Fibroblast of peridontal ligament (primary cell): Measurements from ENCODE around the gene NELFB.

Source experiments
- DNase-seq: peaks from one replicate; pipeline ENCODE4 v3.0.0-alpha.2; 2010; ENCODE audit errors: extremely low read depth

Gene NELFB

GRCh38 chr9:137281345-137282116, 26.4 kb downstream of the NELFB start:
- no peak for DNase-seq

DNA sequence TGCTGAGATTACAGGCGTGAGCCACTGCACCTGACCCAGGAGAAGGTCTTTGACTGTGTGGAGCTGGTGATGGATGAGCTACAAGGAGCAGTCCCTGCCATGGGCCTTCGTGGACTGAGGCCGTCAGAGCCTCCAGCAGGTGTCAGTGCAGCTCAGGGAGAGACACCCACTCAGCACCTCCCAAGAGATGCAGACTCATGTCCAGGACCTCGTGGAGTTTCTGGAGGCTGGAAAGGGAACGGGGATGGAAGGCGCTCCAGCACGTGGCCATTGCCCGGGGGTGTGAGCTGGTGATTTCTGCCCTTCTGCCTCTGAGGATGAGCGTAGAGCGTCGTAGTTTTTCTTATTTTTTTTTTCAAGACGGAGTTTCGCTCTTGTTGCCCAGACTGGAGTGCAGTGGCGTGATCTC, 31.9 kb downstream of the NELFB start:
- DNase-seq, result peak; percentile 26

- DNase-seq, result no peak
Observed at GRCh38 chr9:137293094-137293481, 38.0 kb downstream of the NELFB start.

DNA sequence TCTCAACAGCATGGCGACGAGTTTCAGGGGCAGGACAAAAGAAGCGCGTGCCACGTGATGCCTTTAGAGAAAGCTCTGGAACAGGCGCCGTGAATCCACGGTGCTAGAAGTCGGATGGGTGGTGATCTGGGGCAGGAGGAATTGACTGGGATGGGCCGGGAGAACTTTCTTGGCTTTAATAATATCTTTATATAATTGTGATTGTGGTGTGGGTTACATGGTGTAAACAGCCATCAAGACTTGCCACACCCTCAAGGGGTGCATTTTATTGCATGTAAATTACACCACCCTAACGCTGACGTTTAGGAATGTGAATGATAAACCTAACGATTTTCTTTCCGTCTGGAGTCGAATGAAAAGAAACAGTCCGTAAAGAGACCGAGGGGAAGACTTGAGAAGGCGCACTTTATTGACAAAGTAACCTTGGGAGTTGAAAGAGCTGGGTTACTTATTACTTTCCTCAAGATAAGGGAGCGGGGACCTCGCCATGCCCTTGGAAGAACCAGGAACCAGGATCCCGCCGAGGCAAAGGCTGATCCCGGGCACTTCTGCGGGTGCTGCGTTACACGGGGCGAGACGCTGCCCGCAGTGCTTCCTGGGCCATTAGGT, 38.5 kb downstream of the NELFB start:
- DNase-seq, result no peak

GRCh38 chr9:137294091-137294680, 39.1 kb downstream of the NELFB start:
- DNase-seq, result peak; percentile 25

- DNase-seq, result peak; percentile 20
Observed at GRCh38 chr9:137294681-137295237, 39.6 kb downstream of the NELFB start.

GRCh38 chr9:137295238-137295811, 40.2 kb downstream of the NELFB start:
- no peak for DNase-seq

DNA sequence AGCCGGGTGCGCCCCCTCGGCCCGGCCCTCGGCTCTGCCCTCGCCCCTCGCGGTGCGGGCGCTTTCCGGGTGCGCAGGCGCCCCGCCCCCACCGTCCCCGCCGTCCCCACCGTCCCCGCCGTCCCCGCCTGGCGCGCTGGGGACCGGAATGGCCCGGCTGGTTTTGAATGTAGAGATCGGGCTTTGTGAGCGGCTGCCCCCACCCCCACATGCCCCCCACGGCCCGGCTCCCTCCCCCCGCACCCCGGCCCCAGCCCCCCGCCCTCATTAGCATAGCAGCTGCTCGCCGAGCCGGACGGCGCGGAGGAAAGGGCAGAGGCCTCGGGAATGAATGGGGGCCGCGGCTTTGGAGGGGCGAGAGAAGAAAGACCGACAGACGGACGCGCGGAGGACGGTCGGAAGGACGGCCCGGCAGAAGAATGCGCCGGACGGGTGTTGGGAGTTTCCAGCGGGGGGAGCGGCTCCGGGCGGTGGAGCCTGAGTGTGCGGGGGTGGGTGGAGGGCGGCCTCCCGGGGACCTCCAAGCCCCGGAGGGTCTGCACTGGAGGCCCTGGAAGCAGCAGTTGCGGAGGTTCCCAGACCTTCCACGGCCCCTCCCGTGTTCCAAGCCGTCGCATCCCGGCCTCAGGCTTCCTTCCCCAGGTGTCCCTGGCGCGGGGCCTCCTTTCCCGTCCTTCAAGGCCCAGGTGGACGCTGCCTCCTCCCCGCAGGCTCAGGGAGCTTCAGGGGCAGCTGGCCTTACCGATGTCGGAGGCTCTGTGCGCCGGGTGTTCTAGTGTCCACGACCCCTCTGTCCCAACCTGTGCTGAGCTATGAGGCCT, 40.9 kb downstream of the NELFB start:
- DNase-seq, result no peak

GRCh38 chr9:137296670-137297664, 41.8 kb downstream of the NELFB start:
- no peak for DNase-seq

GRCh38 chr9:137297966-137298365, 42.8 kb downstream of the NELFB start:
- DNase-seq, result no peak

DNA sequence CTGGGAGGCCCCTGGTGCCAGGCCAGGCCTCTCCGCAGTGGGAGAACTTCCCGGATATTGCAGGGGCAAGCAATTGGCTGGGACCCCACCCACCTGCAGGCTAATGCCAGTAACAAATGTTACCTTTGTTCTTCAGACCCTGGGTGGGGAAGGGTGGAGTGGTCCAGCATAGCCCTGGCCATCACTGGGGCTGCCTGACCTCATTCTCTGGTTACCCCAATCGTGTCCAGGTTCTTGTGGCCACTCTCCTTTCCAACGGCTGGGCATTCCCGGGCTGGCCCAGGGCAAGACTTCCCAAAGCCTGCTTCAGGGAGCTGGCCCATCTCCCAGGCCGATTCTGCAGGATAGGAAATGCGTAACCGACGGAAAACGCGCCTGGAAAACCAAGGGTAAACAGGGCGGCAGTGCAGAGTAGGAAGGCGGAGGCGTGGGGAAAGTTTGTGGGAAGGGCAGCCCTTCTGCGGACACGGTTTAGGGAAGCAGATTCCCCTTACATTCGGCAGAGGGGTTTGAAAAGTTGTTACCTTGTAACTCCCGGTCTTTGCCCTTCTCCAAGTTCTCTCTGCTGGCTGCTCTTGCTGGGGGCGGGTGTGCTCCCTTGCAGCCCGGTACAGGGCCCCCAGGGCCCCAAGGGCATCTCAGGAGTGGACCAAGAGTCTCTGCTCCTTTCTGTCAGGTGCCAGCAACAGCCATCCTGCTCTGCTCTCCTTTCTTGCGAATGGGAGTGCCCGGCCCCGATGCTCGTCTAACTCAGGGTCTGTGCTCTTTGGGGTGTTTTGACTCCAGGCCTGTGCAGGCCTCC, 43.5 kb downstream of the NELFB start:
- DNase-seq, result no peak

DNA sequence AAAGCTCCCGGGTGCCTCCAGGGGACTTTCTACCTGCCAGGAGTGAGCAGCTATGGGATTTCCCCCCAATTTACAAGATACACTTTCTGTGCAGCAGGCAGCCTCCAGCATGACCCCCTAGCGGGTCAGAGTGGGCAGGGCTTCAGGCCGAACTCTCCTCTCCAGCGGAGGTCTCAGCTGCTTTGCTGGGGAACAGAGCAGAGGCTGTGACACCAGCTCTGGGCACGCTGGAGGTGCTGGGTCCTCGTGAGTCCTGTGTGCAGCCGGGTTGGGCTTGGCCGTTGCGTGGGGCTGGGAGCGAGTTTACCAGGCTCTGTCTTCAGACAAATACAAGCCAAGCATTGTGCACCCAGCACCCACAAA, 44.1 kb downstream of the NELFB start:
- DNase-seq, result no peak

- no peak for DNase-seq
Observed at GRCh38 chr9:137299938-137300337, 44.8 kb downstream of the NELFB start.

- no peak for DNase-seq
Observed at GRCh38 chr9:137300567-137301080, 45.5 kb downstream of the NELFB start.

GRCh38 chr9:137301081-137301947, 46.2 kb downstream of the NELFB start:
- DNase-seq, result no peak

GRCh38 chr9:137302118-137302448, 47.0 kb downstream of the NELFB start, which contains the start of gene NRARP:
TSS of gene NRARP (minus strand) at chr9:137302271. CDS start at chr9:137301928, 343 bp downstream.
- peak; percentile 43 for DNase-seq

DNA sequence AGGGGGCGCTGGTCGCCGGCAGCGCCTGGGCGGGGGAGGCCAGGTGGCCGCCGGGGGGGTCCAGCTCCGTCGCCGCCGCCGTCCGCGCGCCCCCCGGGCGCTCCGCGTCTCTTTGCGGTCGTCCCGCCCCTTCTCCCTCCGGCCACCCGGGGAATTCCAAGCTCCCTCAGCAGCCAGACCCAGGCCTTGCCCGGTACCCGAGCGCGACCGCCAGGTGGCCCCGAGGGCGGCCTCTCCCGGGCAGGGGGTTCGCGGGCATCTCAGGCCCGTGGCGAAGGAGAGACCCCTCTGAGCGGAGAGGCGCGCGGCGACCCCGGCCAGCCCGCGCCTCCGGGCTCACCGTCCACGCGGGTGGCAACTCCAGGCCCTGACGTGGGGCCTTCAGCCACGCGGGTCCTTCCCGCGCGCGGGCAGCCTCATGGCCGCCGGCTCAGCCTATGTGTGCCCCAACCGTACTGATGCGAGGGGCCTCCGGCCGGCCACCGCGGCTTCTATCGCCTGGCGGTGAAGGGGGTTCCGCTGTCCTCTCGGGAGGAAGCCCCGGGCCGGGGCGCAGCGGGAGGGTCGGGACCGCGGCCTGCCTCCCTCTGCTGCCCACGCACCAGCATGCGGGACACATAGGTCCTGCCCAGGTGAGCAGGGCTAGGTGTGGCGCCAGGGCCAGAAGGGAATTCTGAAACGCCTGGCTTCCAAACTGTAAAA, 47.5 kb downstream of the NELFB start:
- DNase-seq, result no peak
